Measurements from ENCODE around the gene OR1I1. TPM values are rescaled to one million over a fixed set of nuclear protein-coding genes. Genes with fewer than 3 reads are reported as not detected.

The OR1I1 gene
- total RNA-seq, 1 experiment from 2014 or later = not detected

DNA sequence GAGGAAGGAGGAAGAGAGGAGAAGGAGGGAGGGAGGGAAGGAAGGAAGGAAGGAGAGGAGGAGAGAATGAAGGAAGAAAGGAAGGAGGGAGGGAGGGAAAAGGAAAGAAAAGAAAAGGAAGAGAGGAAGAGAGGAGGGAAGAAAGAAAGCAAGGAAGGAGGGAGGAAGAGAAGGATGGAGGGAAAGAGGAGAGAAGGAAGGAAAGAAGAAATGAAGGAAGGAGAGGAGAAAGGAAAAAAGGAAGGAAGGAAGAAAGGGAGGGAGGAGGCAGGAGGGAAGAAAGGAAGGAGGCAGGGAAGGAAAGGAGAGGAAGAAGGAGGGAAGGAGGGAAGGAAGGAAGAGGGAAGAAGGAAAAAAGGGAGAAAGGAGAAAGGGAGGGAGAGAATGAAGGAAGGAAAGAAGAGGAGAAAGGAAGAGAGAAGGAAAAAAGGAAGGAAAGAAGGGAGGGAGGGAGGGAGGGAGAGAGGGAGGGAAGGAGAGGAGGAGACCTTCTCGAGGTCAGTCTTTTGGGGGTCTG is 46.2 kb upstream of the OR1I1 start:
- Histone ChIP-seq H3K56ac (ENCODE audit: insufficient read length, low read depth, low read length) (no peak overlapping the region), H2BK120ac (ENCODE audit: low read depth, low read length, poor library complexity, severe bottlenecking) (no peak overlapping the region), H2AFZ (ENCODE audit: low read length) (no peak overlapping the region), H4K20me1 (ENCODE audit: control insufficient read depth, insufficient read depth, insufficient read length) (no peaks in the 10 kb centered on the region), H2BK5ac (ENCODE audit: insufficient read length, low read length) (no peak overlapping the region), H3K4me2 (ENCODE audit: insufficient read depth, insufficient read length, low read length) (no peak overlapping the region), H3K4ac (ENCODE audit: low read depth, low read length) (no peak overlapping the region), H2BK20ac (ENCODE audit: low read depth, low read length, poor library complexity, severe bottlenecking) (no peak overlapping the region), H3K27me3 (ENCODE audit: insufficient read depth, low read length) (no peaks in the 10 kb centered on the region), H3K23me2 (ENCODE audit: insufficient read length, low read depth, low read length, poor library complexity, severe bottlenecking) (no peaks in the 10 kb centered on the region), H4K91ac (ENCODE audit: insufficient read length, low read depth, low read length) (no peak overlapping the region), H4K8ac (replicated peaks; ENCODE audit: insufficient read length, low read depth, low read length) (no peak overlapping the region), H3K4me1 (ENCODE audit: insufficient read depth, low read length) (peaks cover 2% of the 10 kb centered on the region), H3K79me1 (ENCODE audit: insufficient read depth, low read depth, low read length, poor library complexity, severe bottlenecking) (no peaks in the 10 kb centered on the region), H3K9me3 (ENCODE audit: control insufficient read depth, low read depth, low read length) (no peaks in the 10 kb centered on the region), H3K27ac (ENCODE audit: insufficient read length, low read depth, low read length) (no peak overlapping the region), H4K5ac (ENCODE audit: insufficient read length, low read depth, low read length) (no peak overlapping the region), H3T11ph (ENCODE audit: low read length) (no peak overlapping the region), H3K79me2 (ENCODE audit: insufficient read depth, low read length) (no peaks in the 10 kb centered on the region), H2BK12ac (ENCODE audit: insufficient read length, low read depth, low read length) (no peak overlapping the region), H2AK5ac (ENCODE audit: insufficient read length, low read length) (no peak overlapping the region), H3K14ac (ENCODE audit: insufficient read depth, low read length) (no peak overlapping the region), H3K9ac (ENCODE audit: extremely low read depth, insufficient read length, low read length) (no peak overlapping the region), H2BK15ac (ENCODE audit: low read depth, low read length) (no peak overlapping the region), H3K23ac (ENCODE audit: insufficient read length, low read depth, low read length) (no peak overlapping the region), H3K18ac (ENCODE audit: insufficient read length, low read depth, low read length) (no peak overlapping the region)
- no CpG with 5 or more reads among the region's 1 CpG for WGBS (ENCODE audit: extremely low coverage, insufficient read length, low lambda C conversion rate)
- no peak overlapping the region for H3K27ac Mint-ChIP-seq
- H3K36me3 Mint-ChIP-seq (ENCODE audit: insufficient read depth in 1 of 3, low read depth in 3 of 3) = peaks cover 0 to 34% (median 0%) of the 10 kb centered on the region in 3 experiments; a peak in 2 of 7 replicates
- H3K27me3 Mint-ChIP-seq (ENCODE audit: low read depth) = peaks cover 8% of the 10 kb centered on the region
- H3K4me3 Mint-ChIP-seq = no peak overlapping the region
- TF ChIP-seq, protein P1, sequence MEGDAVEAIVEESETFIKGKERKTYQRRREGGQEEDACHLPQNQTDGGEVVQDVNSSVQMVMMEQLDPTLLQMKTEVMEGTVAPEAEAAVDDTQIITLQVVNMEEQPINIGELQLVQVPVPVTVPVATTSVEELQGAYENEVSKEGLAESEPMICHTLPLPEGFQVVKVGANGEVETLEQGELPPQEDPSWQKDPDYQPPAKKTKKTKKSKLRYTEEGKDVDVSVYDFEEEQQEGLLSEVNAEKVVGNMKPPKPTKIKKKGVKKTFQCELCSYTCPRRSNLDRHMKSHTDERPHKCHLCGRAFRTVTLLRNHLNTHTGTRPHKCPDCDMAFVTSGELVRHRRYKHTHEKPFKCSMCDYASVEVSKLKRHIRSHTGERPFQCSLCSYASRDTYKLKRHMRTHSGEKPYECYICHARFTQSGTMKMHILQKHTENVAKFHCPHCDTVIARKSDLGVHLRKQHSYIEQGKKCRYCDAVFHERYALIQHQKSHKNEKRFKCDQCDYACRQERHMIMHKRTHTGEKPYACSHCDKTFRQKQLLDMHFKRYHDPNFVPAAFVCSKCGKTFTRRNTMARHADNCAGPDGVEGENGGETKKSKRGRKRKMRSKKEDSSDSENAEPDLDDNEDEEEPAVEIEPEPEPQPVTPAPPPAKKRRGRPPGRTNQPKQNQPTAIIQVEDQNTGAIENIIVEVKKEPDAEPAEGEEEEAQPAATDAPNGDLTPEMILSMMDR (conservative IDR thresholded peaks at IDR 0.05) = no peak
- DNase-seq = no peak
- peaks cover 0 to 79% of the 10 kb centered on the region in 2 experiments; a peak in 3 of 5 replicates for H3K9me3 Mint-ChIP-seq
- H3K4me1 Mint-ChIP-seq = no peaks in the 10 kb centered on the region
